Liver (tissue), 3 donors: ENCODE data around the gene TMX3.

Experiments used
- EGR1 ChIP-seq, 2 donors: IDR thresholded peaks; 2 replicates each; pipeline ENCODE4 v1.6.1; 2016 to 2018; ENCODE audit warnings: antibody characterized with exemption in 2 of 2, low read depth in 2 of 2
- HNF4A ChIP-seq, 2 donors: conservative IDR thresholded peaks; 2 replicates each; pipeline ENCODE4 v1.6.1; 2016; ENCODE audit warnings: antibody characterized with exemption in 2 of 2, mild to moderate bottlenecking in 2 of 2
- HNF4G ChIP-seq: IDR thresholded peaks from 2 replicates; pipeline ENCODE4 v1.6.1; 2016; ENCODE audit warnings: antibody characterized with exemption
- RAD21 ChIP-seq, 2 donors: IDR thresholded peaks; 2 replicates each; pipeline ENCODE4 v1.6.1; 2016; ENCODE audit warnings: antibody characterized with exemption in 2 of 2, mild to moderate bottlenecking in 2 of 2
- SP1 ChIP-seq: IDR thresholded peaks from 2 replicates; pipeline ENCODE4 v1.6.1; 2018; ENCODE audit warnings: antibody characterized with exemption, mild to moderate bottlenecking
- TAF1 ChIP-seq: conservative IDR thresholded peaks from 2 replicates; pipeline ENCODE4 v1.6.1; 2016; ENCODE audit warnings: antibody characterized with exemption, mild to moderate bottlenecking
- YY1 ChIP-seq: IDR thresholded peaks from 2 replicates; pipeline ENCODE4 v1.6.1; 2016; ENCODE audit warnings: antibody characterized with exemption, mild to moderate bottlenecking
- TF ChIP-seq, protein P1 (sequence below): fragments of 150-350 bp; IDR thresholded peaks from 2 replicates; pipeline ENCODE4 v1.5.1; 2017; ENCODE audit warnings: improper control_type of control experiment, low read depth, low read length; ENCODE audit not compliant: missing input control
- TF ChIP-seq, protein P2 (sequence below): IDR thresholded peaks from 2 replicates; pipeline ENCODE4 v1.6.1; 2016; ENCODE audit warnings: antibody characterized with exemption
- TF ChIP-seq, protein P3 (sequence below): IDR thresholded peaks from 2 replicates; pipeline ENCODE4 v1.6.1; 2016; ENCODE audit warnings: antibody characterized with exemption
- TF ChIP-seq, protein P4 (sequence below): IDR thresholded peaks from 2 replicates; pipeline ENCODE4 v1.6.1; 2016; ENCODE audit warnings: antibody characterized with exemption, mild to moderate bottlenecking
- TF ChIP-seq, protein P5 (sequence below): IDR thresholded peaks from 2 replicates; pipeline ENCODE4 v1.6.1; 2016; ENCODE audit warnings: antibody characterized with exemption
- donor health status: healthy.
- donor health status: healthy.

- TF ChIP-seq, protein P1, sequence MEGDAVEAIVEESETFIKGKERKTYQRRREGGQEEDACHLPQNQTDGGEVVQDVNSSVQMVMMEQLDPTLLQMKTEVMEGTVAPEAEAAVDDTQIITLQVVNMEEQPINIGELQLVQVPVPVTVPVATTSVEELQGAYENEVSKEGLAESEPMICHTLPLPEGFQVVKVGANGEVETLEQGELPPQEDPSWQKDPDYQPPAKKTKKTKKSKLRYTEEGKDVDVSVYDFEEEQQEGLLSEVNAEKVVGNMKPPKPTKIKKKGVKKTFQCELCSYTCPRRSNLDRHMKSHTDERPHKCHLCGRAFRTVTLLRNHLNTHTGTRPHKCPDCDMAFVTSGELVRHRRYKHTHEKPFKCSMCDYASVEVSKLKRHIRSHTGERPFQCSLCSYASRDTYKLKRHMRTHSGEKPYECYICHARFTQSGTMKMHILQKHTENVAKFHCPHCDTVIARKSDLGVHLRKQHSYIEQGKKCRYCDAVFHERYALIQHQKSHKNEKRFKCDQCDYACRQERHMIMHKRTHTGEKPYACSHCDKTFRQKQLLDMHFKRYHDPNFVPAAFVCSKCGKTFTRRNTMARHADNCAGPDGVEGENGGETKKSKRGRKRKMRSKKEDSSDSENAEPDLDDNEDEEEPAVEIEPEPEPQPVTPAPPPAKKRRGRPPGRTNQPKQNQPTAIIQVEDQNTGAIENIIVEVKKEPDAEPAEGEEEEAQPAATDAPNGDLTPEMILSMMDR, result no peak
- TF ChIP-seq, protein P2, sequence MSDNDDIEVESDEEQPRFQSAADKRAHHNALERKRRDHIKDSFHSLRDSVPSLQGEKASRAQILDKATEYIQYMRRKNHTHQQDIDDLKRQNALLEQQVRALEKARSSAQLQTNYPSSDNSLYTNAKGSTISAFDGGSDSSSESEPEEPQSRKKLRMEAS, result no peak
- TF ChIP-seq, protein P3, sequence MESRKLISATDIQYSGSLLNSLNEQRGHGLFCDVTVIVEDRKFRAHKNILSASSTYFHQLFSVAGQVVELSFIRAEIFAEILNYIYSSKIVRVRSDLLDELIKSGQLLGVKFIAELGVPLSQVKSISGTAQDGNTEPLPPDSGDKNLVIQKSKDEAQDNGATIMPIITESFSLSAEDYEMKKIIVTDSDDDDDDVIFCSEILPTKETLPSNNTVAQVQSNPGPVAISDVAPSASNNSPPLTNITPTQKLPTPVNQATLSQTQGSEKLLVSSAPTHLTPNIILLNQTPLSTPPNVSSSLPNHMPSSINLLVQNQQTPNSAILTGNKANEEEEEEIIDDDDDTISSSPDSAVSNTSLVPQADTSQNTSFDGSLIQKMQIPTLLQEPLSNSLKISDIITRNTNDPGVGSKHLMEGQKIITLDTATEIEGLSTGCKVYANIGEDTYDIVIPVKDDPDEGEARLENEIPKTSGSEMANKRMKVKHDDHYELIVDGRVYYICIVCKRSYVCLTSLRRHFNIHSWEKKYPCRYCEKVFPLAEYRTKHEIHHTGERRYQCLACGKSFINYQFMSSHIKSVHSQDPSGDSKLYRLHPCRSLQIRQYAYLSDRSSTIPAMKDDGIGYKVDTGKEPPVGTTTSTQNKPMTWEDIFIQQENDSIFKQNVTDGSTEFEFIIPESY, result no peak
- TF ChIP-seq RAD21 (IDR thresholded peaks at IDR 0.05) (no peak), YY1 (no peak), SP1 (no peak), TAF1 (no peak), EGR1 (IDR thresholded peaks at IDR 0.05; ENCODE audit: low read depth in 2 of 2) (no peak), HNF4G (no peak), HNF4A (conservative IDR thresholded peaks at IDR 0.05) (no peak)
- TF ChIP-seq, protein P4, sequence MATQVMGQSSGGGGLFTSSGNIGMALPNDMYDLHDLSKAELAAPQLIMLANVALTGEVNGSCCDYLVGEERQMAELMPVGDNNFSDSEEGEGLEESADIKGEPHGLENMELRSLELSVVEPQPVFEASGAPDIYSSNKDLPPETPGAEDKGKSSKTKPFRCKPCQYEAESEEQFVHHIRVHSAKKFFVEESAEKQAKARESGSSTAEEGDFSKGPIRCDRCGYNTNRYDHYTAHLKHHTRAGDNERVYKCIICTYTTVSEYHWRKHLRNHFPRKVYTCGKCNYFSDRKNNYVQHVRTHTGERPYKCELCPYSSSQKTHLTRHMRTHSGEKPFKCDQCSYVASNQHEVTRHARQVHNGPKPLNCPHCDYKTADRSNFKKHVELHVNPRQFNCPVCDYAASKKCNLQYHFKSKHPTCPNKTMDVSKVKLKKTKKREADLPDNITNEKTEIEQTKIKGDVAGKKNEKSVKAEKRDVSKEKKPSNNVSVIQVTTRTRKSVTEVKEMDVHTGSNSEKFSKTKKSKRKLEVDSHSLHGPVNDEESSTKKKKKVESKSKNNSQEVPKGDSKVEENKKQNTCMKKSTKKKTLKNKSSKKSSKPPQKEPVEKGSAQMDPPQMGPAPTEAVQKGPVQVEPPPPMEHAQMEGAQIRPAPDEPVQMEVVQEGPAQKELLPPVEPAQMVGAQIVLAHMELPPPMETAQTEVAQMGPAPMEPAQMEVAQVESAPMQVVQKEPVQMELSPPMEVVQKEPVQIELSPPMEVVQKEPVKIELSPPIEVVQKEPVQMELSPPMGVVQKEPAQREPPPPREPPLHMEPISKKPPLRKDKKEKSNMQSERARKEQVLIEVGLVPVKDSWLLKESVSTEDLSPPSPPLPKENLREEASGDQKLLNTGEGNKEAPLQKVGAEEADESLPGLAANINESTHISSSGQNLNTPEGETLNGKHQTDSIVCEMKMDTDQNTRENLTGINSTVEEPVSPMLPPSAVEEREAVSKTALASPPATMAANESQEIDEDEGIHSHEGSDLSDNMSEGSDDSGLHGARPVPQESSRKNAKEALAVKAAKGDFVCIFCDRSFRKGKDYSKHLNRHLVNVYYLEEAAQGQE, result no peak
- TF ChIP-seq, protein P5, sequence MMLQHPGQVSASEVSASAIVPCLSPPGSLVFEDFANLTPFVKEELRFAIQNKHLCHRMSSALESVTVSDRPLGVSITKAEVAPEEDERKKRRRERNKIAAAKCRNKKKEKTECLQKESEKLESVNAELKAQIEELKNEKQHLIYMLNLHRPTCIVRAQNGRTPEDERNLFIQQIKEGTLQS, result no peak
These were observed 9.8 kb downstream of the TMX3 start for GRCh38 chr18:68705119-68705518.
